A549 (cell line): ENCODE measurements around the gene BASP1.

Experiments
- BHLHE40 ChIP-seq: IDR thresholded peaks from 2 replicates; pipeline ENCODE4 v1.6.1; 2012; ENCODE audit warnings: low read depth, low read length, inconsistent platforms
- CTCF ChIP-seq: fragments of >200 bp; sonication (Bioruptor Twin); formaldehyde crosslinking; IDR thresholded peaks from 3 replicates; pipeline ENCODE4 v1.5.1; 2016
- ELK1 ChIP-seq: fragments of 150-350 bp; IDR thresholded peaks from 2 replicates; pipeline ENCODE4 v1.6.1; 2014; ENCODE audit warnings: low read depth, mild to moderate bottlenecking, low read length
- EP300 ChIP-seq, 2 experiments: fragments of >200 bp; sonication (Bioruptor Twin); formaldehyde crosslinking; IDR thresholded peaks; 2 replicates in 1 of 2; 3 replicates in 1 of 2; pipeline ENCODE4 v1.6.1; 2016 to 2017
- ESRRA ChIP-seq: fragments of 150-350 bp; IDR thresholded peaks from 2 replicates; pipeline ENCODE4 v1.6.1; 2014; ENCODE audit warnings: mild to moderate bottlenecking, low read length, borderline replicate concordance
- FOSL2 ChIP-seq, 2 experiments: fragments of 450-650 bp in 1 of 2; fragments of >200 bp in 1 of 2; sonication (Bioruptor Twin) in 1 of 2; formaldehyde crosslinking; IDR thresholded peaks; 2 replicates each; pipeline versions ENCODE4 v1.5.0 to v1.6.1; 2016 to 2020; ENCODE audit warnings: mild to moderate bottlenecking in 1 of 2, moderate library complexity in 1 of 2
- PBX3 ChIP-seq: IDR thresholded peaks from 2 replicates; pipeline ENCODE4 v1.6.1; 2012
- POLR2A ChIP-seq: IDR thresholded peaks from 2 replicates; pipeline ENCODE4 v1.6.1; 2012; ENCODE audit warnings: mild to moderate bottlenecking, low read length
- REST ChIP-seq: fragments of 200-600 bp; sonication (generic); IDR thresholded peaks from 2 replicates; pipeline ENCODE4 v1.6.1; 2016; ENCODE audit warnings: antibody characterized with exemption, mild to moderate bottlenecking, moderate library complexity
- RFX5 ChIP-seq: fragments of 450-650 bp; IDR thresholded peaks from 2 replicates; pipeline ENCODE4 v1.7.1; 2014; ENCODE audit warnings: antibody characterized with exemption, mild to moderate bottlenecking, moderate library complexity

- no peak for TF ChIP-seq ELK1
- no peak for TF ChIP-seq RFX5
- no peak for TF ChIP-seq CTCF
- no peak for TF ChIP-seq POLR2A
- no peak for TF ChIP-seq REST
- no peak for TF ChIP-seq BHLHE40
- TF ChIP-seq EP300 (IDR thresholded peaks at IDR 0.05): no peak
- TF ChIP-seq ESRRA: no peak
- no peak for TF ChIP-seq PBX3
- no peak for TF ChIP-seq FOSL2 (IDR thresholded peaks at IDR 0.05)
- TF ChIP-seq FOSL2 (CRISPR knock-in tag; IDR thresholded peaks at IDR 0.05): no peak
These were observed 43.6 kb downstream of the BASP1 start for GRCh38 chr5:17261075-17261474.
